Measurements from ENCODE around the gene JPT1.
A peak's percentile ranks its signal among the peaks of the same experiment; 100 is the strongest.
"Not testable (repeated sequence)": the region's sequence is repeated elsewhere in the genome, so short reads cannot be mapped to it uniquely, and the experiment has no call there.

Gene JPT1

DNA sequence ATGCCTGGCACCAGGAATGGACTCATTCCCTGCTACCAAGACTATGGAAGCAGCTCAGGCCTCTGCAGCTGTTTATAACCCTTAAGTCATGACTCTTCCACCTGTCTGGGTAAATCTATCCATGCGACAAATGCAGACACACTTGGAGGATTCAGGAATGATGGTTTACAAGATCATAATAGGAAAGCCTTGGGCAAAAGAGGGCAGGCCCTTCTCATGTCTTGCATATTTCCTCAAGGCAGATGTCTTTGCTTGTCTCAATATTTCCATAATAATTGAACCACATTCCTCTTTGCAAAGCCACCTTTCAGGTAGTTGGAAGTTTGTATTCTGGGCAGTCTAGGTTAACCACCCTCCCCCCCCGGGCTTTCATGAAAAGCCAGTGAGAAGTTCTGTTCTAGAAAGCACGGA lies 884 bp upstream of the JPT1 start:
- DNase-seq: no peak

DNA sequence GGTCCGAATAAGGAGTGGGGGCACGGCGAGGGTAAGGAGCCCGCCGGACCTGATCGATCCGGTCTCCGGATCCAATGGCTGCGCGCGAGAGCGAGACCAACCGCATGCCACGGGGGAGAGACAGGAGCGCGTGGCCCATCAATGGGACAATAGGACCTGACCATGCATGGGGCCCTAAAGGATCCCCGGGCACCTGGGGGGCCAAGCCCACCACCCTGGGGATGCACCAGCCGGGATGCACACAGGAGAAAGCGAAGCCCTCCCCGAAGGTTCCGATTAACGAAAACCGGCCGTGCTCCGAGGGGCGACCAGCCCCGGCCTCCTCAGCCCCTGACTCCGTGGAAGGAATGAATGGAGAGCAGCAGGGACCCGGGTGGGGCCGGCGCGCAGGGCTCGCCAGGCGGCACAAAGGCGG lies 525 bp downstream of the JPT1 start:
- no peak for DNase-seq

DNA sequence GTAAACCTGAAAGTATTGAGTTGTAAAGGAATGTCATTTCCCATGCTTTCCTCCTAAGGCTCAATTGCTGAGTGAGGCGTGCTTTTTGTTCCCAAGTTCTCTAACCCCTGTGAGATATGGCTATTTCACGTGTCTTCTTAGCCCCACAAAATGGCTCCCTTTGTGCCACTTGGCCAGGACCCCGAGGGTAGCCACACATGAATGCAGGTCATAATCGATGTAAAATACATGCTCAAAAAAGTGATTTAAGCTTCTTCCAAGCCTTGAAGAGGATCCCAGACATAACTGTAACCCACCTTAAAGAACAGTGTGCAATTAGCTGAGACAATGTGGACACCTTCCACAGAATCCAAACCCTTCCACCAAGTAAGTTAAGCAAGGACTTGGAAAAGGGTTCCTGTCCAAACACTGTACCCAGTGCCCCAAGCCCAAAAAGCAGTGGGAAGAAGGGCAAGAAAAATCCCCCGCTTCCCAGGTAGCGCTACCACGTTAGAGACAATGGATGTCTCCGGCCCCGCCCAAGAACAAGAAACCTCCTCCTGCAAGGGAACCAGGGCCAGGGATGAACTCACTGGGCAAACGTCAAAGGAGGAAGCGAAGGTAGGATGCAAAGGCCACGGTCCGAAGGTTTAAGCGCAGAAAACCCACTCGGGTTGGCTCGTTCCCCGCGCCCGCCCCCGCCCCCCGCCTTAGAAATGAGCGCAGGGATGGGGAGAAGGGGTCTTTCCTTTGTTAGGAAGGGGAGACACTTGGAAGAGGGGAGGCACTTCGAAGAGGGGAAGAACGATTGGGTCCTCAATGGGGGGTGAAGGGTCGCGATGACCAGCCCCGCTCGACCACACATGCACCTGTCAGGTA lies 1.2 kb downstream of the JPT1 start:
- DNase-seq: no peak

DNA sequence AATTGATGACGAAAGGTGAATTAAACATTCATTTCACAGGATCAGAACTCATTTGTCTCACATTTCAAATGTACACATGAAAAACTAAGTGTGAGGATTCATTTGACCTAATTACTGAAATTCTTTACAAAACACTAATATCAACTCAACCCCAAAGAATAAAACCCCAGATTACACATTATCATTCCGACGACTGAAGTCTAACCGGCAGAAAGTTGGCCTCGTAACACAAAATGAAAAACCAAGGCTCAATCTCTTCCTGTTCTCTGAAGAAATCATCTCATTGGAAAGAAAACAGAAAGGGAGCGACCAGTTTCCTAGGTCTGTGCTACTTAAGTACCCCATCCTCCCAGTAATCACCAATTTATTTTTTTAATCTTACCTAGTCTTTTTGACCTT lies 1.8 kb downstream of the JPT1 start:
- DNase-seq: no peak

DNA sequence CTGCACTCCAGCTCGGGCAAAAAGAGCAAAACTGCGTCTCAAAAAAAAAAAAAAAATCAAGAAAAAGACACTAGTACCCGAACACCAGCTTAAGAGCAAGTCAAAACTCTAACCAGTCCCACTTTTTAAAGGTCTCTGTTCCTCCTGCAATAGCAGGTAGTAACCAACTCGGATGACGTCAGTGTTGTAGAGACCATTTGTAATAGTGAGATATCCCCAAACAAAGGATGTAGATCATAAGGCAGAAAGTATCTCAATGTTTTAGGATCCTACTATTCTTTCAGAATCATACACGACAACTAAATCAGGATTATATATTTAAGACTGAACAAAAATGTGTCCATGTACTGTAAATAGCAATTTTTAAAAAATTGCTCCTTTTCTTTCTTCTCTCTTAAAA lies 2.4 kb downstream of the JPT1 start:
- no peak for DNase-seq

DNA sequence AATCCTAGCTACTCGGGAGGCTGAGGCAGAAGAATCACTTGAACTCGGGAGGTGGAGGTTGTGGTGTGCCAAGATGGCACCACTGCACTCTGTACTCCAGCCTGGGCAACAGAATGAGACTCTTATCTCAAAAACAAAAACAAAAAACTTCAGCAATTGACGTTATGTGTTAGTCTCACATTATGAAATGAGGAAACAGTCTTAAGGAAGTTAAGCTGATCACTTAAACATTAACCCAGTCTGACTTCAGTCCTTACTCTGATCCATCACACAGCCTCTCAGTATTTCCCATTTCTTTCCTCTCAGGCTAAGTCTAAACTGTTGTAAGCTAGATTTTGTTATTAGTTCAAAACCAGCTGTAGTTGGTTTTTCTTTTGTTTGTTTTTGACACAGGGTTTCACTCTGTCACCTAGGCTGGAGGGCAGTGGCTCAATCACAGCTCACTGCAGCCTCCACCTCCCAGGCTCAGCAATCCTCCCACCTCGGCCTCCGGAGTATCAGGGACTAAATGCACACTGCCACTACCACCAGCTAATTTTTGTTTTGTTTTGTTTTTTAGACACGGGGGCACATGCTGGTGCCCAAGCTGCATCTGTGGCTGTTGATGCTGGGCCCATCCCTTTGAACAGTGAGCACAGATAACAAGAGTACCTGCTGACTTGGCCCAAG lies 6.3 kb downstream of the JPT1 start:
- no peak for DNase-seq

DNA sequence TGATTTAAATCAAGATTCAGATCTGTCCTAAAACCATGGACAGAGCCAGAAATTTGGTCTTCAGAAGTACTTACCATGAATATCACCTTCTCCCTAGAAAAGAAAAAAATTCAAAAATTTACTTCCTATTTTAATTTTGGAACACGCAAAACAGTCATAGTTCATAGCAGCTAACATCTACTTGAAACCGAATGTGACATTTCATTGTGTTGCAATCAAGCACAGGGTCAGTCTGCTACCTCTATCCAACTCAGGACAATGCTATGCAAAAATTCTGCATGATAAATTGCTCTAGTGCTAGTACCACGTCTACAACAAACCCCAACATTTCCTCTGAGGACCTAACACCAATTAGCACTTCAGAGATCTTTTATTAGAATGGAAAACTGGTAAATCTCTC lies 7.7 kb downstream of the JPT1 start:
- DNase-seq: no peak

DNA sequence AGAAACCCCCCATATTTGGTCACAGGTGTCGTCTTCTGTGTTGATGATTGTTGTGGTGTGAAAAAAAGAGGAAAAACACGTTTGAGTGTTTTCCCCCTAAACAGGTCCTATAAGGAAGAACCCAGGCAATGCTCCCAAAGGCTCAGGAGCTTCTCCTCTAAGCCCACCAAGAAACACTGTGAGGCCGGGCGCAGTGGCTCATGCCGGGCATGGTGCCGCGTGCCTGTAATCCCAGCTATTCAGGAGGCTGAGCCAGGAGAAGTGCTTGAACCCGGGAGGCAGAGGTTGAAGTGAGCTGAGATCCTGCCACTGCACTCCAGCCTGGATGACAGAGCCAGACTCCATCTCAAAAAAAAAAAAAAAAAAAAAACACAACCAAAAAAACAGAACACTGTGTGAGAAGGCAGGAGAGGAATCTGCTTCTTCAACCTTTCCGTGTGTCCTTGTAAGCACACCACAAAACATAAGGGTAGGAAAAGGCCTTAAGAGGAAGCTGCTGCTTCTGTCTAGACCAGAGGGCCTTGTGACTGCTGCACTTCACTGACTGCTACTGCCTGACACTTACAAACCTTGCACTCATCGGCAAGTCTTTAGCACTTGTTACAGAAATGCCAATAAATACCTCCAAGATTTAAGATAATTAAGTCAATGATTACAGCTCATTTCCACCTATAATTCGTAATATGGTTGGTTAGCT lies 9.3 kb downstream of the JPT1 start:
- DNase-seq: no peak

DNA sequence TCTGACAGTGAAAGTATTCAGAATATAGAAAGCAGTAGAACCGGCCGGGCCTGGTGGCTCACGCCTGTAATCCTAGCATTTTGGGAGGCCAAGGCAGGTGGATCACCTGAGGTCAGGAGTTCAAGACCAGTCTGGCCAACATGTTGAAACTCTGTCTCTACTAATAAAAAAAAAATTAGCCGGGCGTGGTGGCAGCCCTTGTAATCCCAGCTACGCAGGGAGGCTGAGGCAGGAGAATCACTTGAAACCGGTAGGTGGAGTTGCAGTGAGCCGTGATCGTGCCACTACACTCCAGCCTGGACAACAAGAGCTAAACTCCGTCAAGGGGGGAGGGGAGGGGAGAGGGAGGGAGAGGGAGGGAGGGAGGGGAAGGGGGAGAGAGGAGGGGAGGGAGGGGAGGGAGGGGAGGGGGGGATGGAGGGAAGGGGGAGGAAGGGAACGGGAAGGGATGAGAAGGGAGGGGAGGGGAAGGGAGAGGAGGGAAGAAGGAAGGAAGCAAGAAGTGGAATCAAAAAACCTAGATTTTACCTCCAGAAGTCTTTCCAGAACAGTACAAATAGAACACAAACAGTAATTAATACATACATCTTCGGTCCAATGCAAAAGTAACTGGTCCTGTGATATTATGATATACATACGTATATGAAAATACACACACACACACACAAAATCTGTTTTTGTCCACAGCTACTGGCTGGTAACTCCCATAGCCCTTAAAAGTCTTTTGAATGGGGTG lies 11.9 kb downstream of the JPT1 start:
- DNase-seq: no peak

DNA sequence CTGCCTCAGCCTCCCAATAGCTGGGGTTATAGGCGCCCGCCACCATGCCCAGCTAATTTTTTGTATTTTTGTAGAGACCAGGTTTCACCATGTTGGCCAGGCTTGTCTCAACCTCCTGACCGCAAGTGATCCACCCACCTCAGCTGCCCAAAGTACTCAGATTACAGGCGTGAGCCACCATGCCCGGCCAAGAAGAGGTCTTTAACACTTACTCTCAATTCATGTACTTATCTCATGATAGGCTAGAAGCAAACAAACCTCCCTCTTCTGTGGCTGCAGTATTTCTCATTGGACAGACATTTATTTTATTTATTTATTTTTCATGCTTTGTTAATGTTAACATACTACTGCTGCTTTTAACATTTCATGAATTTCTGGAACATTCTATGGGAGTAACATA lies 15.8 kb downstream of the JPT1 start:
- no peak for DNase-seq

DNA sequence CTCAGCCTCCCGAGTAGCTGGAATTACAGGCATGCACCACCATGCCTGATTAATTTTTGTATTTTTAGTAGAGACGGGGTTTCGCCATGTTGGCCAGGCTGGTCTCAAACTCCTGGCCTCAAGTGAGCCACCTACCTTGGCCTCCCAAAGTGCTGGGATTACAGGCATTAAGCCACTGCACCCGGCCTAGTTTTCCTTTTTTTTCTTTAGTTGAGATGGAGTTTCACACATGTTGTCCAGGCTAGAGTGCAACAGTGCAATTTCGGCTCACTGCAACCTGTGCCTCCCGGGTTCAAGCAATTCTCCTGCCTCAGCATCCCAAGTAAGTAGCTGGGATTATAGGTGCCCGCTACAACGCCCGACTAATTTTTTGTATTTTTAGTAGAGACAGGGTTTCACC lies 16.6 kb downstream of the JPT1 start:
- not testable (repeated sequence) for DNase-seq

DNA sequence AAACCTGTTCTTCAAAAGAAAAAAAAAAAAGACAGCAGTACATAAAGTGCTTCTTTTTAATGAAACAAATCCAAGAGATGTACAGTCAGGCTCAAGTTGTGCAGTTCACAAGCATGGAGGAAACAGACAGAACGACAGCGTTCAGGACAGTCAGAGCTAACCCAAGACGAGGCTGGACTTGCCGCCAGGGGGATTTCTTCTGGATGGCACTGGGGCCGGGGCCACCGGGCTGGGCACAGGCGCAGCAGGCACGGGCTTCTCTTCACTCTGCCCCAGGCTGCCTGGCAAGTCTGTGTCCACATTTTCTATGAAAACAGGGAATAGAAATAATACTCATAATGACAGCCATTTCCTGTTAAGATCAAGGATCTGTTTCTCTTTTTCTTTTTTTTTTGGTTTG lies 18.4 kb downstream of the JPT1 start:
- DNase-seq: no peak

DNA sequence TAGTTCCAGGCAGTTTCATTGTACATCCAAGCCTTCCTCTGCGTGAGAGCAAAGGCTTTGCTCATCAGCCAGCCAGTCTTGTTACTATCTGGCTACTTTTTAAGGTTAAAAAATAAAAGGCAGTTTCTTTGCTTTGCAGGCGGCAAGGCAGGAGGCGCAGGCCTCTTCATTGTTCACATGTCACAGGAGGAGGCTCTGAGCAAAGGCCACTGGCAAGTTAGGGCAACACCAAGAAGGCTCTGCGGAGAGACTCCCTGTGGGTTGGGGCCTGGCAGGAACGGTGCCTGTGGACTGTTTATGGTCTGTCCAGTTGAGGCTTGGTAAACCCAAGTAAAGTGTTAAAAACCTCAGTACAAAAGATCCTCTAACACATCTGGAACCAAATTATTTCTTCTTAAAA lies 18.9 kb downstream of the JPT1 start:
- no peak for DNase-seq

DNA sequence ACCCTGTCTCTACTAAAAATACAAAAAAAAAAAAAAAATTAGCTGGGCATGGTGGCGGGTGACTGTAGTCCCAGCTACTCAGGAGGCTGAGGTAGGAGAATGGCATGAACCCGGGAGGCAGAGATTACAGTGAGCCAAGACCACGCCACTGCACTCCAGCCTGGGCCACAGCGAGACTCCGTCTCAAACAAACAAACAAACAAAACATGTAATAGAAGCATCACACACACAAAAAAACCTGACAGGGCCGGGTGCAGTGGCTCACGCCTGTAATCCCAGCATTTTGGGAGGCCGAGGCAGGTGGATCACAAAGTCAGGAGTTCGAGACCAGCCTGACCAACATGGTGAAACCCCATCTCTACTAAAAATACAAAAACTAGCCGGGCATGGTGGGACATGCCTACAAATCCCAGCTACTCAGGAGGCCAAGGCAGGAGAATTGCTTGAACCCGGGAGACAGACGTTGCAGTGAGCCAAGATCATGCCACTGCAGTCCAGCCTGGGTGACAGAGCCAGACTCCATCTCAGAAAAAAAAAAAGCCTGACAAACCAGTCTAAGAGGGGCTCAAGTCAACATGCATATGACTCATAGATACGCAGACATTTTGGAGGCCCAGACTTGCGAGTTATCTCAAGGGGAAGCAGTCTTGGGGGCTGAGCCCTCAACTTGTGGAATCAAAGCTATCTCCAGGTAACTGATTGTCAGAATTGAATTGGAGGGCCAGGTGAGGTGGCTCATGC lies 20.5 kb downstream of the JPT1 start:
- DNase-seq: not testable (repeated sequence)

DNA sequence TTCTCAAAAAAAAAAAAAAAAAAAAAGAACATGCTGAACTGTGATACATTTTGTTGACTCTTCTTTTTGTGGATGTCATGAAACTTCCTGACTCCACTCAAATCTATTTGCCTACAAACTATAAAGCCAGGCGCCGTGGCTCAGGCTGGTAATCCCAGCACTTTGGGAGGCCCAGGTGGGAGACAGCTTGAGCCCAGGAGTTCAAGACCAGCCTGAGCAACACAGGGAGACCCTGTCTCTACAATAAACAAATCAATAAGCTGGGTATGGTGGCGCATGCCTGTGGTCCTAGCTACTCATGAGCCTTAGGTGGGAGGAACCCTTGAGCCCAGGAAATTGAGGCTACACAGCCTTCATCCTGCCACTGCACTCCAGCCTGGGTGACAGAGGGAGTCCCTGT lies 21.3 kb downstream of the JPT1 start:
- DNase-seq: no peak

DNA sequence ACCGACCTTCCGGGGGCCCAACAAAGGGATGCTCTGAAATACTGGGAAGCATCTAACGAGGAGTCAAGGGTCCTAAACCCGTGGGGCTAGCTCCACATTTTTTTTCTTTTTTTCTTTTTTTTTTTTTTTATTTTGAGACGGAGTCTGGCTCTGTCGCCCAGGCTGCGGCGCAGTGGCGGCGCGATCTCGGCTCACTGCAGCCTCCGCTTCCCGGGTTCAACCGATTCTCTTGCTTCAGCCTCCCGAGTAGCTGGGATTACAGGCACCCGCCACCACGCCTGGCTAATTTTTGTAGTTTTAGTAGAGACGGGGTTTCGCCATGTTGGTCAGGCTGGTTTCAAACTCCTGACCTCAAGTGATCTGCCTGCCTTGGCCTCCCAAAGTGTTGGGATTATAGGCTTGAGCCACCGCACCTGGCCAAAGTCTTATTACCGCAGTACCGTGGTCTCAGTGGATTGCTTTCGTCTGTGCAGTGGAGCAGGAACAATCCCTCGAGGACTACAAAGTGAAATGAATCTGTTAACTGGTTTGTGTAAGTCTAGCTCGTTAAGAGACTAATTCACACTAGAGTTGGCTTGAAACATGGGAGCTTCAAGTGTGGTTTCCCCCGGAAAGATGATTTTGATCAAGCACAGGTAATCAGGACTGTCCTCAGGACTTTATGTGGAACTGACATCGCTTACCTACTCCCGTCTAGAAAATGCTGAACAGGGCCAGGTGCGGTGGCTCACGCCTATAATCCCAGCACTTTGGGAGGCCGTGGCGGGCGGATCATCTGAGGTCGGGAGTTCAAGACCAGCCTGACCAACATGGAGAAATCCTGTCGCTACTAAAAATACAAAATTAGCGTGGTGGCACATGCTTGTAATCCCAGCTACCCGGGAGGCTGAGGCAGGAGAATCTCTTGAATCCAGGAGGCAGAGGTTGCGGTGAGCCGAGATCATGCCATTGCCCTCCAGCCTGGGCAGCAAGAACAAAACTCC lies 22.0 kb downstream of the JPT1 start:
- not testable (repeated sequence) for DNase-seq

DNA sequence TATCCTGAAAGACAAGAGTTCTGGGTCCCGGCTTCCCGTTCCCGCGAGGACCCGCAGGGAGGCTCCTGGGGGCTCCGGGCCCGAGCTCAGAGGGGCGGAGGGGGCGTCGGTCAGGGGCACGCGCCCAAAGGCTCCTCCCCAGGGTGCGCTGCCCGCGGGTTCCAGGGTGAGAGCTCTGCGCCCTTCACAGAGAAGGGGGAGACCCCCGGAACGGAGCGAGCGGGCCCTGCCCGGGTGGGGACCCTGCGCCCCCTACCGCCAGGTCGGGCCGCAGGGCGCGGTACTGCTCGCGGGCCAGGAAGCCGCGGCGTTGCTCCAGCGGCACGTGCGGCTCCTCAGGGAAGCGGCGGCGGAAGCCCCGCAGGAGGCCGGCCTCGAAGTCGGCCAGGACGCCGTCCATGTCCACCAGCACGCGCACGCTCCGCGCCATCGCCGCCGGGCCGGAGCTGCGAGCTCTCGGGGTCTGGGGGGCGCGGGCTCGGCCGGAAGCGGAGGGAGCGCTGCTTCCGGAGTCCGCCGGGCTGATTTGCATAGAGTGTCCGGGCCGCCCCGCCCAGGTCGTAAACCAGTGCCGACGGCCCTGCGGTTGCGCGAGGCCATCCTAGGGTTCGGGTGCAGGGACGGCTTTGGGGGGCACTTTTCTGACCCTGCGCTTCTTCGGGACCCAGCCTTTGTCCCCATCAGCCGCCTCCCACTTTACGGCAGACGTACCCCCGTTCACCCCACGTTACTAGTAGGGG lies 22.9 kb downstream of the JPT1 start, which contains the start of gene NT5C:
TSS of gene NT5C (minus strand) at position 465 of the 740 bp plus-strand sequence. CDS start at position 430, 35 bp downstream.
- peak; percentile 63 for DNase-seq

DNA sequence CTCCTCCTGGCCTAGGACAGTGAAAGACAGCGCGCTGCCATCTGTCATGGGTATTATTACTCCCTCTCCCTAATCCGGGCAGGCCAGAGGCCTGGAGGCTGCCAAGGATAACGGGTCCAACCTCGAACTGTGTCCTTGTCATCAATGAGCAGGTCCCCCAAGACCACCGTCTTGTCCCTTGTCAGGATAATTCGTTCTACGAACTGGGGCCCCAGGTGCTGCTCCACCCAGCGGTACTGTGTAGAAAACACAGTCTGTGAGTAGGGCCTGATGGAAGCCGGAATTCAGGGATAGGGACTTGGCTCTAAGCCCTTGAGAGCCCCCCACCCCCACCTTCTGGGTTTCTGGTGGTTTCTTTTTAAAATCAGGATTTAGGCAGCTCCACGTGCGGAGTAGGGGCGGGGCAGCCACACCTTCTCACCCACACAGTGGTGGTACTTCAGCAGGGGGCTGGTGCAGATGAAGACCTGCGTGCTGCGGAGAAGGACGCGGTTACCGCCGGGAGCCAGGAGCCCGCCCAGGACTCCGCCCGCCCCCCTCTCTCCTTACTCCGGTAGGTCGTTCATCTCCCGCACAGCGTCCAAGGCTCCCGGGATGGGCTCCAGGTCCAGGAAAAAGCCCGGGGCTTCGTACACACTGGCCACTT lies 23.6 kb downstream of the JPT1 start:
- DNase-seq: peak; percentile 13

DNA sequence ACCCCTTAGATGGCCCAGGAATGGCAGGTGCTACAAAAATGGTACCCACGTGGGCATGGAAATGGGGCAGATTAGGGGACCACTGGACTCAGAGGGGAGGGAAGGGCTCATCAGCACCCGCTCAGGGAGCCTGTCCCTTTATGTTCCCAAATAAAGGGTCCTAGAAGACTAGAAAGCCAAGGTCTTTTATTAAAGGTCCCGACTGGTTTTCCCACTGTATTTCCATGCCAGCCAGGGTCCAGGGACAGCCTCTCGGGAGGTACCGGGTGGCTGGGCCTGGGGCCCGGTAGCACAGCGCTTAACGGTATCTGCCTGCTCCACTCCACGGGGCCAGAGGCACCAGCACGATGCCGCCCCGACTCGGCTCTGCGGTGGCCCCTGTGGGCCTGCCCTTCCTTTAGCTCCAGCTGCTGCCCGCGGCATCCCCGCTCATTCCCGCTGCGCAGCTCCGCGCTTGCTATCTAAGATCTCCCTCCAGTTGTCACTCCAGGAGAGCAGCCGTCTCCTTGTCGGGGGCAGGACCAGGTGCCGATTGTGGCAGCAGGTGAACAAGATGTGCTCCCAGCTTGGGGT lies 24.2 kb downstream of the JPT1 start:
- DNase-seq: no peak

Data from NCI-H1048 (cell line).